ENCODE measurements around the gene LIMD2.
"Not testable (repeated sequence)": the region's sequence is repeated elsewhere in the genome, so short reads cannot be mapped to it uniquely, and the experiment has no call there.

LIMD2 gene

DNA sequence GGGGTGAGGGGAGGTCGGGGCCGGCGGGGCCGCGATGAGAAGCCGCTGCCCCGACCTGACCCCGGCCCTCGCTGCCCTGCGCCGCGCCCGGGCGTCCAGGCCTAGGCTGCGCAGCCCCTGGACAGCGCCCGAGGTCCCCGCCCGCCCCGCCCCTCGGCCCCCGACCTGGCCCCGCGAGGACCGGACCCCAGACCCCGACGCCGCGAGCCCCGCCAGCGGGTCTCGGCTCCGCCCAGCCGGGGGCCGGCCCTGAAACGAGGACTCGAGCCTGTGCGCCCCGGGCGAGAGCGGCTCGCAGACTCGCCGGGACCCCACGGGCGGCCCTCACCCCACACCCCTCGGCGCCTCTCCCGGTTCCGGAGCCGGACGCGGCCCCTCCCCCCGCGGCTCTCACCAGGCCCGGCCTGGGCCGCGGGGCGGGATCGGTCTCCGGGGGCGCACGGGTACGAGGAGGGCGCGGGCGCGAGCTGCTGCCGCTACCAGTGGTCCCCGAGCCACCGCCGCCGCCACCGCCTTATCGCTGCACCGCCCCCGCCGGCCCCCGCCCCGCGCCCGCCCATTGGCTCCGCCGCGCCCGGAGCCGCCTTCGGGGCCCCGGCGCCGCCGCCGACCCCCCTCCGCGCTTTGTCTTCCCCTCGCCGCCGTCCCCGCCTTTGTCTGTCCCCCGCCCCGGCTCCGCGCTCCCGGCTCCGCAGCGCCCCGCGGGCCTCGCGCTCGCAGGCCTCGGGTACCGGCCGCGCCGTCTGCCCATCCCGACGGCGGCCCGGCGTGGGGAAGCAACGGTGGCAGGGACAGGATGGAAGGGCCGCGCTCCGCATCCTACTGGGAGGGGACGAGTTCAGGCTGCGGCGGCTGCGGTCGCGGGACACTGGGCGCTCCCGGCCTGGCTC, at the start of gene LIMD2:
LIMD2 (minus strand) TSS at position 488 of the 890 bp plus-strand sequence. CDS start 827 bp downstream, outside the sequence.
- in situ Hi-C loops (cut with MboI; ENCODE audit: low sequenced_read_pairs): no loop called here

GRCh38 chr17:63741408-63742173, 41.7 kb upstream of the LIMD2 start, which contains the start of gene STRADA:
TSS of gene STRADA (minus strand) at chr17:63741799. CDS start at chr17:63728369, 13,430 bp downstream.
- in situ Hi-C loops (cut with MboI; ENCODE audit: low sequenced_read_pairs): no loop called here

DNA sequence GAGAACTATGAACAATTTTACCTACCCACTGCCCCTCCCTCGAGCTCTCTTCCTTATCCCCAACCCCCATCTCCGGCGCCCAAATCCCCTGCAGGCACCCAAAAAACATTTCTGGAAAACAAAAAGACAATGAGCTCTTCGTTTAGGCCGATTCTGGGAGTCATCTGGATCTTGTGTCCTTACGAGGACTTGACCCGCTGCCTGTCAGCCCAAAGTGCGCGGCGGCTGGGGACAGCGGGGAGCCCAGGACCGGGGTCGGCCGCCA, 41.1 kb upstream of the LIMD2 start:
- in situ Hi-C loops (cut with MboI; ENCODE audit: low sequenced_read_pairs): no loop called here

DNA sequence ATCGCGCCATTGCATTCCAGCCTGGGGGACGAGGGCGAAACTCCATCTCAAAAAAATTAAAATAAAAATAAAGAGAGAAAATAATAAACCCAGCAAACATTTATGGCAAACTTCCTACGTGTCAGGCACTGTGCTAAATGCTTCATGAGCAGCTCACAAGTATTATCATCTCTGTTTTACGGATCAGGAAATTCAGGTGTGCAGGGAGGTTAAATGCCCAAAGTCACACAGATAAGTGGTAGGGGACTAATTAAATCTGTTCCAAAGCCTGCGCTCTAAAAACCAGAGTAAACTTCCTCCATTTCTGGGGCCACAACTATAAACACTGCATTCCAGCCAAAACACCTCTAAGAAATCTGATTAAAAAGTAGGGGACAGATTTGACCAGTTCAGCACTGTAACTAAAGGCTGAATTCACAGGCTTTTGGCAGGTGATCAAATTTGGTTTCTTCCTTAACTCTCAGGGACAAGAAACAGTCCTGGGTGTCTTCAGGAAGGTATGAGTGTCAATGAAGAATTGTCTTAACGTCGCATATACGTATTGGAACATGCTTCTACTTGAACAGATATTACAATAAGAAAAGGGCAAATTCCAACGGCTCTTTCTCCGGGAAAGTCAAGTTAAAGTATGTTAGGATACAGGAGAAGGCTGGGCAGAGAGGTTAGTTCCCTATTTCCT, 40.7 kb upstream of the LIMD2 start:
- in situ Hi-C loops (cut with MboI; ENCODE audit: low sequenced_read_pairs): no loop called here

GRCh38 chr17:63735691-63736090, 35.8 kb upstream of the LIMD2 start:
- in situ Hi-C loops (cut with MboI; ENCODE audit: low sequenced_read_pairs): no loop called here

DNA sequence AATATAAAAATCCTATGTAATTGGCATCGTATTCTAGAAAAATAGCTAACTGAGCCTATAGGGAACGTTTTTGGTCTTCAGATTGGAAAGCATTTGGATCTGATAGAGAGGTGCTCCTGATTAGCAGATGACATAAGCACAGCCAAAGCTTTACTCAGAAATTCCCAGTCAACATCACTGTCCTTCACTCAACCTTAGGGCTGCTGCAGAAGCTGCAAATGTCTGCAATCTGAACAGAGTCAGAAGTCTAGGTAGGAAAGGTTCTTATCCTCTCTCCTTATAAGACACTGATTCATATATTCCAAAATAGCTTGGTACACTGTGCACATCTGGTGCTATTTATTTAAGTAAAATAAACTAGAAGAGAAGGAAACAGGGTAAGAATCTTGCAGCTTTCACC, 22.5 kb upstream of the LIMD2 start:
- in situ Hi-C loops (cut with MboI; ENCODE audit: low sequenced_read_pairs): no loop called here

DNA sequence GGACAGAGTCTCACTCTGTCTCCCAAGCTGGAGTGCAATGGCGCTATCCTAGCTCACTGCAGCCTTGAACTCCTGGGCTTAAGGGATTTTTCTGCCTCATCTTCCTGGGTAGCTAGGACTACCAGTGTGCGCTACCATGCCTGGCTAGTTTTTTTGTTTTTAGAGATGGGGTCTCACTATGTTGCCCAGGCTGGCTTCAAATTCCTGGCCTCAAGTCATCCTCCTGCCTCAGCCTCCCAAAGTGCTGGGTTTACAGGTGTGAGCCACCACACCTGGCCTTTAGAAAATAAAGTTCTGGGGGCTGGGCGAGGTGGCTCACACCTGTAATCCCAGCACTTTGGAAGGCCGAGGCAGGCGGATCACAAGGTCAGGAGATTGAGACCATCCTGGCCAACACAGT, 20.3 kb upstream of the LIMD2 start:
- in situ Hi-C loops (cut with MboI; ENCODE audit: low sequenced_read_pairs): not testable (repeated sequence)

- in situ Hi-C loops (cut with MboI; ENCODE audit: low sequenced_read_pairs): no loop called here
These were observed 19.1 kb upstream of the LIMD2 start for GRCh38 chr17:63718988-63719387.

DNA sequence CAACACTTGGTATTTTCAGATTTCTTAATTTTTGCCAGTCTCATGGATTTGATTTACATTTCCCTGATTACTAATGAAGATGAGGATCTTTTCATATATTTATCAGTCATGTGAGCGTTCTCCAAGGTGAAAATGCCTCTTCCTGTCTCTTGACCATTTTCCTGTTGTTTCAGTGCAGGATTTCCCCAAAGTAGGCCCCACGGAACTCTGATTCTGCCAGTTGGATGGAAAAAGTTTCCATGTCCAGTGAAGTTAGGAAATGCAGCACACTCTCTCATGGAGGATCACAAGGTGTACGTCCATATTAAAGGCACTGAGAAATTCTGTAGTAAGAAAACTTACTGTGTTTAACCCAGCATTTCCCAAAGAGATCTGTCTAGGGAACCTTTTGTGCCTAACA, 16.5 kb upstream of the LIMD2 start:
- in situ Hi-C loops (cut with MboI; ENCODE audit: low sequenced_read_pairs): no loop called here

GRCh38 chr17:63714550-63715277, 14.8 kb upstream of the LIMD2 start:
- in situ Hi-C loops (cut with MboI; ENCODE audit: low sequenced_read_pairs): no loop called here

DNA sequence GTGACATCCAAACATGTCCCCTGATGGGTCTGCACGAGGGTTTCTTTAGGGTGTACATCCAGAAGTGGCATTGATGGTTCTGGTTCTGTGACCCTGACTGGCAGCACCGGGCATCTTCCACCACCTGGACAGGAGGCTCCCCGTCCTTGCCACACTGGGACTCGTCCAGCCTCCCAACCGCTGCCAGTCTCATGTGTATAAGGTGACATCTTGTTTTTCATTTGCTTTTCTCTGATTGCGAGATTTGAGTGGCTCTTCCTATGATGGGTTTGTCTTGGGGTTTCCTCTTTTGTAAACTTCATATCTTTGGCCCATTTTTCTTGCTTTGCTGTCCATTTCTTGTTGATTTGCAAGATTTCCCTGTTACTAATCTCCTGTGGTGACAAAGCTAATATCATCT, 9.2 kb upstream of the LIMD2 start:
- in situ Hi-C loops (cut with MboI; ENCODE audit: low sequenced_read_pairs): no loop called here

- in situ Hi-C loops (cut with MboI; ENCODE audit: low sequenced_read_pairs): no loop called here
These were observed 7.2 kb upstream of the LIMD2 start for GRCh38 chr17:63707151-63707550.

GRCh38 chr17:63706336-63707082, 6.6 kb upstream of the LIMD2 start:
- in situ Hi-C loops (cut with MboI; ENCODE audit: low sequenced_read_pairs): no loop called here

GRCh38 chr17:63705657-63706056, 5.7 kb upstream of the LIMD2 start:
- in situ Hi-C loops (cut with MboI; ENCODE audit: low sequenced_read_pairs): no loop called here

GRCh38 chr17:63704836-63705235, 4.9 kb upstream of the LIMD2 start:
- in situ Hi-C loops (cut with MboI; ENCODE audit: low sequenced_read_pairs): no loop called here

DNA sequence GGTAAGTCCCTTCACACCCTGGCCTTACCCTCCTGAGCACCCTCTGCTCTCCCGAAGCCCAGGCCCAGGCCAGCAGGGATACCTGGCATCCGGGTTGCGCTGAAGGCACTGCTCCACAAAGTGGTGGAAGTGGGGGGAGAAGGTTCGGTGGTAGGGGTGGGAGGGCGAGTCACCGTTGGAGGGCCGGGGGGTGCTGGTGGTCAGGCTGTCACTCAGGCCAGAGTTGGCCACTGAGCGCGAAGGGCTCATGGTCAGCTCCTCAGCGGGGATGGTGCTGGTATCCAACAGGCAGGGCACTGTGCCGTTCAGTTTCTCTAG, 4.3 kb upstream of the LIMD2 start:
- in situ Hi-C loops (cut with MboI; ENCODE audit: low sequenced_read_pairs): no loop called here

DNA sequence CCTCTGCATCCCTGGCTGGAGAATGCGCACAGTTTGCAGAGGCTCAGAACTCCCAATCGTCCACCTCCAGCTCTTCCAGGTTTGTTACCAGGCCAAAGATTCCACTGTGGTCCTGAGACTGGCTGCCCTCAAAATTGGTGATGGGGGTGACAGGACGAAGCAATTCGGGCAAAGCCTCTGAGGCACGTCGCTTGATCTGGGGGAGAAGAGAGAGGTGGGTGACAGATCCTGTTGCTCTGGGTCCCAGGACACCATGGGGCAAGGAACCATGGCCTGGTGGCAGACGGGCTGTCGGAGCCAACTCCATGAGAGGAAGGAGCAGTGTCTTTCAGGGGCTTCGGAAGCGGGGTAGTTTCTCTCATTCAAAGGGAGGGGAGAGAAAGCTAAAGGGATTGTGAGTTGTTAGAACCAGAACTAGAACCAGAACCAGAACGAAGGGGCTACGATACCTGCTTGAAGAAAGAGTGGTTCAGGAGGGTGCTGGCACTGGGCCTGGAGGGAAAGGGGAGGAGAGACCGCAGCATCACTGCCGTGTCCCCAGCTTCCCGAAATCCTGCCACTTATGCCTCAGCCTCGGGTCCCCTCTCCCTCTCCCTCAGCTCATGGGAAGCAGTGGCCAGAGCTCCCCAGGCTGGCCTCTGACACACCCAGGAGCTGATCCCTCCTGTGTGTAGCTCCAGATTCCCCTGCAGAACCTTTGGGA, 3.8 kb upstream of the LIMD2 start:
- in situ Hi-C loops (cut with MboI; ENCODE audit: low sequenced_read_pairs): no loop called here

- in situ Hi-C loops (cut with MboI; ENCODE audit: low sequenced_read_pairs): no loop called here
These were observed 3.1 kb upstream of the LIMD2 start for GRCh38 chr17:63703029-63703428.

DNA sequence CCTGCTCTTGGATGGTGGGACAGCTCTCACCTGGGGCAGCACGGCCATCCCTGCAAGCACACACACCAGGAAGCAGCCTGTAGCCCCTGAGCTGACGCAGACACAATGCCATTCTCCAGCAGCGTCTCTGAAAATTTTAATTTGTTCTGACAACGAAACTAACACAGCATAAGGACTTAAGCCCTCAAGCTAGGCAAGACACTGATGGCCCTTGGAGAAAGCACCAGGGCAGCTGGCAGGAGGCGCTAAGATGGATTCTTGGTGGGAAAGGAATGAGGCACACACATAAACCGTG, 2.7 kb upstream of the LIMD2 start:
- in situ Hi-C loops (cut with MboI; ENCODE audit: low sequenced_read_pairs): no loop called here
